IPS-15b (cell line): Measurements from ENCODE around the gene DNM3.

Experiments used
- H3K27me3 ChIP-seq: one replicate; pipeline ENCODE4 v1.6.1; 2013; ENCODE audit warnings: low read length; ENCODE audit not compliant: control insufficient read depth, insufficient read depth
- H3K36me3 ChIP-seq: one replicate; pipeline ENCODE4 v1.6.1; 2013; ENCODE audit warnings: low read length; ENCODE audit not compliant: control insufficient read depth, insufficient read depth
- H3K4me1 ChIP-seq: one replicate; pipeline ENCODE4 v1.6.1; 2013; ENCODE audit warnings: mild to moderate bottlenecking, low read length; ENCODE audit not compliant: control insufficient read depth, insufficient read depth
- H3K4me3 ChIP-seq: one replicate; pipeline ENCODE4 v1.5.1; 2013; ENCODE audit warnings: low read depth, low read length
- H3K9ac ChIP-seq: one replicate; pipeline ENCODE4 v1.6.1; 2013; ENCODE audit warnings: low read depth, mild to moderate bottlenecking, low read length
- H3K9me3 ChIP-seq: one replicate; pipeline ENCODE4 v1.6.1; 2013; ENCODE audit warnings: mild to moderate bottlenecking, low read length; ENCODE audit not compliant: control insufficient read depth, insufficient read depth

Gene DNM3

DNA sequence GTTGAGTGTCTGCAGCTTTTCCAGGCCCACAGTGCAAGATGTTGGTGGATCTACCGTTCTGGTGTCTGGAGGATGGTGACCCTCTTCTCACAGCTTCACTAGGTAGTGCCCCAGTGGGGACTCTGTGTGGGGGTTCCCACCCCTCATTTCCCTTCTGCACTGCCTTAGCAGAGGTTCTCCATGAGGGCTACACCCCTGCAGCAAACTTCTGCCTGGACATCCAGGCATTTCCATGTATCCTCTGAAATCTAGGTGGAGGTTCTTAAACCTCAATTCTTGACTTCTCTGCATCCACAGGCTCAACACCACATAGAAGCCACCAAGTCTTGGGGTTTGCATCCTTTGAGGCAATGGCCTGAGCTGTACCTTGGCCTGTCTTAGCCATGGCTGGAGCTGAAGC, 14.3 kb upstream of the DNM3 start:
- Histone ChIP-seq H3K9ac (no peak overlapping the region), H3K4me1 (no peaks in the 10 kb centered on the region), H3K27me3 (no peaks in the 10 kb centered on the region), H3K9me3 (peaks cover 9% of the 10 kb centered on the region), H3K4me3 (no peak overlapping the region), H3K36me3 (no peaks in the 10 kb centered on the region)

DNA sequence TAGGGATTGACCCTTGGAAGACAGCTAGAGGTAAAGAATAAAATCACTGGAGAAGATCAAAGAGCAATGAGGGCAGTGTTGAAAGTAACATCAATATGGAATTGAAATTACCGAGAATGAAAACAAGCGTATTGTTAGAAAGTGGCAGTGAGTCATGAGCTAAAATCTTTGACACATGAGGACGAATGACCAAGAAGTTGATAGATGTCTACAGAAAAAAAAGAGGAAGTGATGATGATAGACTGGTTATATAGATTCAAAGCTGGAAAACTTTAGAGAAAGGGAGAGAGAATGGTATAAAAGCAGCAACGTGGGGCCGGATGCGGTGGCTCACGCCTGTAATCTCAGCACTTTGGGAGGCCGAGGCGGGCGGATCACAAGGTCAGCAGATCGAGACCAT, 12.5 kb upstream of the DNM3 start:
- Histone ChIP-seq H3K4me3 (no peak overlapping the region), H3K9ac (no peak overlapping the region), H3K4me1 (no peaks in the 10 kb centered on the region), H3K27me3 (no peaks in the 10 kb centered on the region), H3K36me3 (no peaks in the 10 kb centered on the region), H3K9me3 (peaks cover 9% of the 10 kb centered on the region)

DNA sequence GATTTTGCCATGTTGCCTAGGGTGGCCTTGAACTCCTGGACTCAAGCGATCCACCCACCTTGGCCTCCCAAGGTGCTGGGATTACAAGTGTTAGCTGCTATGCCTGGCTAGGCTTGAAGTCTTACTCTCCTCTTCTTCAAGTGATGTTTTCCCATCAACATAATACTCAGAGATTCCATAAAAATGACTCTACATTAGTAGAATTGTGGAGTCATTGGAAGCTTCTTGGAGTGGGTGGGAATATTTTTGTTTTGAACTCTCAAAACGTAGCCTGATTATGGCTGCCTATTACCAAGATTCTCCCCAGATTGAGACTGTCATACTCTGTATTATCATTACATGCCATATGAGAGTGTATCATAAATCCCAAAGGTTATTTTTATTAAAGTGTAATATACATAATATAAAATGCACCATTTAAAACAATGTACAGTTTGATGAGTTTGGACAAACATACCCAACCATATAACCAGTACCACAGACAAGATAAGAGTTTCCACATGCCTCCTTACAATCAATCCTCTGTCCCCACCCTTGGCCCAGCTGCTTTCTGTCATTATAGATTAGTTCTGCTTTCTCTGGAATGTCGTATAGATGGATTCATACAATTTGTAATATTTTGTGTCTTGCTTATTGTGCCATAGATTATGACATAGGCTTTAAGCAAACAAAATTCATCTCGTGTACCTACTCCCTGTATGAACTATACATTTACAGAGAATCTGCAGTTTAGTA, 8.0 kb upstream of the DNM3 start:
- Histone ChIP-seq H3K27me3 (no peaks in the 10 kb centered on the region), H3K9ac (no peak overlapping the region), H3K9me3 (no peaks in the 10 kb centered on the region), H3K4me1 (no peaks in the 10 kb centered on the region), H3K36me3 (no peaks in the 10 kb centered on the region), H3K4me3 (no peak overlapping the region)

DNA sequence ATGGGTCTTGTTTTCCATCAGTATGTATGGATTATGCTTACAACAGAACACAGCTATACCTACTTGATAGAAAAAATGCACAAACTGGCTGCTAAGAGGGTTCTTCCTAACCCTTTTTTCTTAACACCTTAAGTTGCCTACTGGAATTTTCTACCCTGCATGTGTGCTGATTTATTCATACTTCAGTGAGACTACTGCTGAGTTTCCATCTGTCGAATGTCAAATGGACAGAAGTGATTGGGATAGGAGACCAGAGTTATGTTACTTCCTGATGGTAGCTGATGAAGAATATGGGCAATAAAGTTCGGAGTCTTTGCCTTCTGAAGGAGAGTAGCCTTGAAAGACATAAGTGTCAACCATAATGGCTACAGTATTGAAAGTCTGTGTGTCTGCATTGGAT, 6.5 kb upstream of the DNM3 start:
- peaks cover 8% of the 10 kb centered on the region for H3K27me3 ChIP-seq
- no peak overlapping the region for H3K4me3 ChIP-seq
- no peaks in the 10 kb centered on the region for H3K36me3 ChIP-seq
- no peaks in the 10 kb centered on the region for H3K9me3 ChIP-seq
- H3K4me1 ChIP-seq = no peaks in the 10 kb centered on the region
- H3K9ac ChIP-seq = no peak overlapping the region

DNA sequence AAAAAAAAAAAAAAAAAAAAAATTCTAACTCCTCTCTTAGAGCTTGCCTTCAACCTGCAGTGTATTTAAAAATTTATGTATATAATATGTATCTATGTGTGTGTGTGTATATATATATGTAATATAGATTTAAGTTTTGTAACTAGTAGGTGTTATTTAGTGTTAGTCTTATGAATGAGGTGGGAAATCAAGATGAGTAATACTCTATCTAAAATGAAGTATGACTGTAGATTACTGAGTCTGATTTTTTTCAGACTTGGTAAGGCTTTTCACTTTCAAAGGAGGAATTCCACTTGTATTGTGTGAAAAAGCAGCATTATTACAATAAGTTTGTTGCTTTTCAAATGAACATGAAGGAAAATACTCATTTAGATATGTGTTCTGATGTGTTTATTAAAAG, 5.4 kb upstream of the DNM3 start:
- H3K9me3 ChIP-seq = no peaks in the 10 kb centered on the region
- no peaks in the 10 kb centered on the region for H3K36me3 ChIP-seq
- no peaks in the 10 kb centered on the region for H3K4me1 ChIP-seq
- H3K27me3 ChIP-seq = peaks cover 17% of the 10 kb centered on the region
- no peak overlapping the region for H3K4me3 ChIP-seq
- H3K9ac ChIP-seq = no peak overlapping the region

DNA sequence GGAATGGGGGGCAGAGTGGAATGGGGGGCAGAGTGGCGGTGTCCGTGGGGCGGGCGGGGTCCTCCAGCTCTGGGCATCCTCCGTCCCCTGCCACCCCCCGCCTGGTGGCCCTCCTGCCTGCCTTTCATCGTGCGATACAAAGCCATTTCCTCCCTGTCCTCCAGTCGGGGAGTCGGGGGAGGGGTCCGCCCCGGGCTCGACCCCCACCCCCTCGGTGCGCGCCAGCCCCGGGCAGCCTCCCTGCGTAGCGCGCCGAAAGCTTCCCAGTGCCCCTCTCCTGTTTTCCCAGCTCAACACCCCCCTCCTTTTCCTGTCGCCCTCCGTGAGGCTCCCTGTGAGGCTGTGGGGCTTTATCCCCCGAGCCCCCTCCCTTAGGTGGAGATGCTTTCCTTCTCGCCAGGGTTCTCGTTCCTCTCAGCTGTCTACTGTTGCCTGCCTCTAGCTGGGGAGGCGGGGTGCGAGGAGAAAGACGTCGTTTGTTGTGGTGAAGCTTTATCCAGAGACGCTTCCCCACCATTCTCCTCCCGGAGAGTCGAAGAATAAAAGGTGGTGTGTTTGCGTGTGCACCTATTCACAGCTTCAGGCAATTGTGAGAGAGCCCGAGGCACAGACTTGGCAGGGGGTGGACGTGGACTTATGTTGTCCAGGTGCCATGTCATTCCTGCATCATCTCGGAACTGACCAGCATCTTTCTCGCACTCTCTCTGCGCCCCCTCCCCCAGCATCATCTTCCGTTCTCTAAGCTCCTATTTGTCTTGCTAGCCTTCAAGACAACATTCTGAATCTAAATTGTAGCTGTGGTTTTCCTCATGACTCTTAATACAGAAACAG, 848 bp downstream of the DNM3 start:
- H3K4me3 ChIP-seq = peak overlapping the region; percentile 86
- H3K27me3 ChIP-seq = peaks cover 31% of the 10 kb centered on the region
- peaks cover 3% of the 10 kb centered on the region for H3K4me1 ChIP-seq
- no peaks in the 10 kb centered on the region for H3K36me3 ChIP-seq
- H3K9ac ChIP-seq = no peak overlapping the region
- H3K9me3 ChIP-seq = no peaks in the 10 kb centered on the region

DNA sequence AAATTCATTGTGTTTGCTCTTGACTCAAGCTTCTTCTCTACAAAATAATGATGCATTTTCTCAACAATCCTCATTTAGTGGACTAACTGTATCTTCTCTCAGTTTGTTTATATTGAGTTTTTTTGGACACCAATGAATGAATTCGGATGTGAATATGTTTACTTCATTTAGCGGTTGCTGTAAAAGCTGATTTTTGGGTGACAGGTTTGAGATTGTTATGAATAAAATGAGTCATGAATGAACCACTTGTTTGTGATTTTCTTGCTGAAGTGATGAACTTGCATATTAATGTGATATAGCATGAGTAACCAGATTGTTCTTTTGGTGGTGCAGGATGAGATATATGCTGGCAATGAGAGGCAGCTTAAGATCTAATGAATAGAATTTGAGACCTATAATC, 3.1 kb downstream of the DNM3 start:
- Histone ChIP-seq H3K4me1 (peaks cover 3% of the 10 kb centered on the region), H3K9me3 (no peaks in the 10 kb centered on the region), H3K4me3 (no peak overlapping the region), H3K9ac (no peak overlapping the region), H3K36me3 (no peaks in the 10 kb centered on the region), H3K27me3 (peaks cover 27% of the 10 kb centered on the region)

DNA sequence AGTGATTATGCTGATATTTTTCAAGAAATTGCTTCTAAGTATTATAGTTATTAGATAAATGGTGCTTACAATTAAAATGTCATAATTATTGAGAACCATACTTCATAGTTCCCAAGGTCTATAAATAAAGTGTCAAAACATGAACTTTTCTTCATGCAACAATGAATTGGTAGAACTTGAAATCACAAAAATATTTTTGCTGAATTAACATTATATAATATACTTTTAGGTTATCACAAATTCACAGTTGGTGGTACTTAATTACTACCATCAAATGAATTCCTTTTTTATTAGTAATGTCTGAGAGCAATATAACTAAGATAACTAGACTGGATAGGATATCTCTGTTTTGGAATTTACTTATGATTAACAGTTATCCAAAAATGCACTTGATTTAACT, 4.7 kb downstream of the DNM3 start:
- H3K4me3 ChIP-seq = no peak overlapping the region
- no peak overlapping the region for H3K9ac ChIP-seq
- peaks cover 3% of the 10 kb centered on the region for H3K4me1 ChIP-seq
- no peaks in the 10 kb centered on the region for H3K36me3 ChIP-seq
- peaks cover 14% of the 10 kb centered on the region for H3K27me3 ChIP-seq
- no peaks in the 10 kb centered on the region for H3K9me3 ChIP-seq

DNA sequence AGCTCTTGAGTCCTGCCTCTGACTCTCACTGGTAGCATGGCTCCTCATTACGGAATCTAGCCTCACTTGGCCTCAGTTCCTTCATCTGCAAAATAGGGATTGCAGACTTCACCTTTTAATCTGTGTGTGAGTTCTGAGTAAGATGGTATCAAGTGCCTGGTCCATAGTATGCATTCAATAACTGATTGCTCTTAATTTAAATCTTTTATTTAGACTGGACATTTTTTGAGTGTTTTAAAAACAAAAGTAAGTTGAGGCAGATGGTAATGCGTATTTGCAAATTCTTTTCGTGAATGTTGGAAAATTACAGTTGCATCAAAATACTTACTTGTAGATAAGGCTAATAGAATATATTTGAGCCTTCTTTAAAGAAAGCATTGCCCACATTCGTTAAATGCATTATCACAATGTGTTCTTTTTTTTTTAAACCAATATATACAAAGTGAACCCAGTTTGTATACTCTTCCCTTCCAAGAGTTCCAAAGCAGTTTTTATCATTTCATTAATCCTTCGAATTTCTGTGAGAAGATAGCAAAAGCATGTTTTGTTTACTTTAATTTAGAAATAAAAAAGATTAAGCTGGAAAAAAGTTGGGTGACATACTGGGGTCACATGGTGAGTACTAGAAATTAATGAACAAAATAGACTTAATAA, 8.1 kb downstream of the DNM3 start:
- no peaks in the 10 kb centered on the region for H3K27me3 ChIP-seq
- no peak overlapping the region for H3K4me3 ChIP-seq
- H3K4me1 ChIP-seq = no peaks in the 10 kb centered on the region
- H3K36me3 ChIP-seq = no peaks in the 10 kb centered on the region
- no peaks in the 10 kb centered on the region for H3K9me3 ChIP-seq
- H3K9ac ChIP-seq = no peak overlapping the region

DNA sequence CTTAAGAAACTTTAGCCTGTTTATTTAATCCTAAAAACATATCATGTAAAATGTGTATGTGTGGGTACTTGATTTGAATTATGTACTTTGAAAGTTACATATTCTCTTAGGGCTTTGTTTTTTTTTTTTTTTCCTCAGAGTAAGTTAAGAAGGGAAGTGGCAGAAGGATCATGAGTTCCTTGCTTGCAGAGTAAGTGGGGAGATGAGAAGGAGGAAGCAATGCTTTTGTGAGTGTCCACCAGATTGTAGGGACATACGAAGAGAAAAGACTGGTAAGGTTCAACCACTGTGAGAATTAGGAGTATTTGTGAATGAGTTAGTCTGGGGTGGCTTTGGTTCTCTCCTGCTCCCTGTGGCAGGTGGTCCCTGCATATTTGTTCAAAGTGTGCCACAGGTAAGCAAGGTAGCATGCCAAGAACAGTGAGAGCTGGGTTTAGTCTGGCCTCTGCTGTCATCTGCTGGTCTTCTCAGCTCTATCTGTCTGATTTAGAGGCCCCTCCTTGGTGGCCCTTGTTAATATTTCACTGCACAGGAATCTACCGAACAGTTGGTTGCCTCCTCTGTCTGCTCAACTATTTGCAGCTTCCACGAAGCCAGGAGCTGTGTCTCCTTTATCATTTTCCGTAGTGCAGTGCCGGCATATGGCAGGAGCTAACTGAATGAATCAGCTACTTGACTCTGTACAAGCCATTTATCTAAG, 9.5 kb downstream of the DNM3 start:
- Histone ChIP-seq H3K27me3 (no peaks in the 10 kb centered on the region), H3K36me3 (no peaks in the 10 kb centered on the region), H3K4me3 (no peak overlapping the region), H3K9ac (no peak overlapping the region), H3K4me1 (no peaks in the 10 kb centered on the region), H3K9me3 (no peaks in the 10 kb centered on the region)

DNA sequence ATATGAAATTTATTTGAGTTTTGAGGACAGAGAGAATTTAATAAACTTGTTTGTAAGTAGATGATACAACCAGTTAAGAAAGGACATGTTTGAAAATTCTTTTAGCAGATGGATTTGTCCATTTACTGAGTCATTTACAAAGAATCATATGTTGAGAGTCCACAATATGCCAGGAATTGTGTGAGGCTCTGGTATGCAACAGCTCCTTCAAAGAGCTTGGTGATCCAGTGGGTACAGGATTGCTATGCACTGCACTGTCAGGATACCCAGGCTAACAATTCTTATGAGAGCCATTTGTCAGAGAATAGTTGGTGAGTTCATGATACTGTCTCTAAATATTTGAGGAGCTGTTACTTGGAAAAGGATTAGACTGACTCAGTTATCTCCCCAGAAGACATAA, 11.0 kb downstream of the DNM3 start:
- H3K27me3 ChIP-seq = no peaks in the 10 kb centered on the region
- no peaks in the 10 kb centered on the region for H3K36me3 ChIP-seq
- H3K4me3 ChIP-seq = no peak overlapping the region
- no peaks in the 10 kb centered on the region for H3K9me3 ChIP-seq
- no peak overlapping the region for H3K9ac ChIP-seq
- H3K4me1 ChIP-seq = no peaks in the 10 kb centered on the region
